GM19324 (cell line): ENCODE measurements around the gene MMP12.

Experiments
- ATAC-seq: cut with Tn5 transposase; IDR thresholded peaks from one replicate; pipeline ENCODE4 v1.9.1; 2021; ENCODE audit warnings: mild to moderate bottlenecking, moderate library complexity; ENCODE audit not compliant: unreplicated experiment, low FRiP score

MMP12 gene

DNA sequence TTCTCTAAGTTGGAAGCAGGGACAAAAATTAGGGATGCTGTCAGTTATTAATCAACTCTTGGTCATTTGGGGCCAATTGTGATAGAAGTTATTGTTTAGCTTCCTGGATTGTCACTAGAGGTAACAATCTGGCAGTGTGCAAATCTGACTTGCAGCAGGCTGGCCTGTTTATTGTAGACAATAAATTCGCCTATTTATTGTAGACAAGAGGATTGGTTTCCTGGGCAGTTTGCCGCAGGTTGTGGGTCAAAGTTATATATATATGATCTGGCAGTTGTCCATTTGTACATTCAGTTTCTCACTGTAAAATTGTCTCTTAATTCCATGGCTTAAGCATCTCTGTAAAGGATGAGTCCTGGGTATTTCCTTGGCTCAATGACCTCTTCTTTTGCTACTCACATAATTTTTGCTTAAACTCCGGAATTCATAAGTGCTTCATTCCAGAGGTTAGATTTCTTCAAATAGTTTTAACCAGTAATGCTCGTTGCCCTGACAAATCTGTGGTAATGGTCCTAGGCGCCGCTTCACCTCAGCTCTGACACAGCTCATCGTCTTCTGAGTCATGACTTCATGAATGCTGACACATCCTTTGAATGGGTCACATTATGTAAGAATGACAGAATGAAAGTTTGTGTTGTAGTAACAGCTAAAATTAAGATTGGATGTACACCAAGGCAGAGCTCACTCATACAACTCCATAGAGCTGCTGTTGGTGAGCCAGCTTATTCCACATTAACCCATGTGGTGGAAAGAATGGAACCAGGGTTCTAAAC is 23.6 kb downstream of the MMP12 start:
- no peak for ATAC-seq

DNA sequence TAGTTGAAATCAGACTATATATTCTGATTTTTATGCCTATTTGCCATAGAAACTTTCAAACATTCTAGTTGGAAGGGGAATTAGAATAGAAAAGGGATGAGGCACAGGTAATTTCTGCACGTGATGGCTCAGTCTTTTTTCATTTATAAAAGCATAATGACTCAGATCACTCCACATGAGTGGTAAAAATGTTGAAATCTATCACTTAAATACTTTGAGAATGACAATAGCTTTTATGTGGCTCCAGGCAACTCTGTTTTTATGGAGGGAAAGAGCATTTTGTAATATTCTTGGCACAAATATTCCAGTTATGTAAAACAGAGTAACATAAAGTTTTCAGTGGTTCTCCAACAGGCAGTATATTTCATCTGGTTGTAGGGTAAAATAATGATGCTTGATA is 25.5 kb downstream of the MMP12 start:
- no peak for ATAC-seq

GRCh38 chr11:102846292-102846691 is 28.5 kb downstream of the MMP12 start:
- ATAC-seq: no peak

GRCh38 chr11:102843489-102843888 is 31.3 kb downstream of the MMP12 start, which contains the start of gene MMP3:
TSS of gene MMP3 (minus strand) at chr11:102843609. CDS start at chr11:102843546, 63 bp downstream.
- ATAC-seq: no peak

- ATAC-seq: no peak
Measured at GRCh38 chr11:102842930-102843329, 31.9 kb downstream of the MMP12 start.

DNA sequence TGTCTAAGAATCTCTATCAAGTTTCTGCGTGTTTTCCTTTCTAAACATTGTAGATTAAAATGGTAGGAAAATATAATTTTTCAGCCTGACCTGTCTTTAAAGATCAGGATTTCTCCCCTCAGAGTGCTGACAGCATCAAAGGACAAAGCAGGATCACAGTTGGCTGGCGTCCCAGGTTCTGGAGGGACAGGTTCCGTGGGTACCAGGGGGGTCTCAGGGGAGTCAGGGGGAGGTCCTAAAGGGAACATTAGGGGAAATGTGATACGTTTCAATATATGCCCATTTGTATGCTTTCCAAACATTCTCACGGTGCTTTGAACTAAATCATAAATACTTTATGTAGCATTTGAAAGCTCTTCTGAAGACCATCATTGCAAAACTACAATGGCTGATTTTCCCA is 34.8 kb downstream of the MMP12 start:
- no peak for ATAC-seq

DNA sequence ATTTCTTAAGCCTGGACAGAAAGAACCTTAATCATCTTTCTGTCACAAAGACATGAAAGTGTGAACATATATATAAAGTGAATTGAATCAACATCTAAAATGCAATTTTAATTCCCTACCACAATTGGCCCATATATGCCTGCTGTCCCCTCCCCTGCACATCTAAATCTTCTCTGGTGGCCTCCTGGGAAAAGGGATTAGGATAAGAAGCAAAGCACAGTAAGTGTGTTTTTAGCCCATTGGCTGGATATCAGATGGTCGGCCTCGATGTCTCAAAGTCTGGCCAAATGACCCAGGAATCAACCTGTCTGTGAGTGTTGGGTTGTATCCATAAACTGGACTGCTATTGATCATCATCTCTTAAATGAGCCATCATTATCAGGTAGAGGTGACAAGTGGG is 37.1 kb downstream of the MMP12 start:
- no peak for ATAC-seq

DNA sequence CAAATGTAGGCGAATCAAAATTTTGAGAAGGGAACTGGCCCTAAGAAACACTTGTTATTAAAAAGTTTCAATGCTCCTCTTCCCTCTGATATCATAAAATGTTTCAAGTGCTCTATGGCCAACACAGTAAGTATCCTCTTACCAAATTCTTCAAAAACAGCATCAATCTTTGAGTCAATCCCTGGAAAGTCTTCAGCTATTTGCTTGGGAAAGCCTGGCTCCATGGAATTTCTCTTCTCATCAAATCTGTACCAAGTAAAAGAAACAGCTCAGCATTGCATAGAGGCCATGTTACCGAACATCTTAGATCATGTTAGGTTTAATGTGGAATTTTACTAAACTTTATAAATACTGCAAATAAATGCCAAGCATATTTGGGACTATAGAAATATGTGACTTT is 37.6 kb downstream of the MMP12 start:
- no peak for ATAC-seq

- ATAC-seq: no peak
Measured at GRCh38 chr11:102836290-102836875, 38.4 kb downstream of the MMP12 start.

DNA sequence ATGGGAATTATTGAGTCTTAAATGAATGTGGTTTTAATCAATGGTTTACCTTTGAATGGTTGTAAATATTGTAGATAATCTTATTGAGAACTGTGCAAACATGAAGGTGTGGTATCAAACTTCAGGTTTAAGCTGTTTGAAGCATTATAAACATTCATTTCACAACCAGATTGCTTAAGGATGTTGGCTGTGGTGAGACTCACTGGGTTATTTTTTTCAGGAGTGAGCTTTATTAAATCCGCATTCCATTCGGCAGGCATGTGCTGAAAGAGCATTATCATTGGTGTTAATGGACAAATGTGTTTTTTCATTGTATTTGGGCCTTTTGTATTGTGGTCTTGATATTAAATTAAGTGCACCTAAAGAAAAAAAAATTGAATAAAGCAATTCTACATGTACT is 41.1 kb downstream of the MMP12 start:
- no peak for ATAC-seq

DNA sequence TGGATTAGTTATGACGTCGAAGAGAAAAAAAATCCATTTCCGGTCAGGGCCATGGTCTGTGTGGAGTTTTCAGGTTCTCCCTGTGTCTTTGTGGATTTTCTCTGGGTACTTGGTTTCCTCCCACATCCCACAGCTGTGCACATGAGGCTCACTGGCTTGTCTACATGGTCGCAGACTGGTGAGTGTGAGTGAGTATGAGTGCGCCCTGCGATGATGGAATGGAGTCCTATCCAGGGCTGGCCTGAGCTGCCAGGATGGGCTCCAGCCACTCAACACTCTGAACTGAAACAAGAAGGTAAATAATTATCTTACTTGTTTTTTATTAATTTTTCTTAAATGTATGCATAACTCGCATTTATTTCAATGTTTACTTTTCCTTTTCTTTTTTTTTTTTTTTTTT is 42.2 kb downstream of the MMP12 start:
- ATAC-seq: no peak

DNA sequence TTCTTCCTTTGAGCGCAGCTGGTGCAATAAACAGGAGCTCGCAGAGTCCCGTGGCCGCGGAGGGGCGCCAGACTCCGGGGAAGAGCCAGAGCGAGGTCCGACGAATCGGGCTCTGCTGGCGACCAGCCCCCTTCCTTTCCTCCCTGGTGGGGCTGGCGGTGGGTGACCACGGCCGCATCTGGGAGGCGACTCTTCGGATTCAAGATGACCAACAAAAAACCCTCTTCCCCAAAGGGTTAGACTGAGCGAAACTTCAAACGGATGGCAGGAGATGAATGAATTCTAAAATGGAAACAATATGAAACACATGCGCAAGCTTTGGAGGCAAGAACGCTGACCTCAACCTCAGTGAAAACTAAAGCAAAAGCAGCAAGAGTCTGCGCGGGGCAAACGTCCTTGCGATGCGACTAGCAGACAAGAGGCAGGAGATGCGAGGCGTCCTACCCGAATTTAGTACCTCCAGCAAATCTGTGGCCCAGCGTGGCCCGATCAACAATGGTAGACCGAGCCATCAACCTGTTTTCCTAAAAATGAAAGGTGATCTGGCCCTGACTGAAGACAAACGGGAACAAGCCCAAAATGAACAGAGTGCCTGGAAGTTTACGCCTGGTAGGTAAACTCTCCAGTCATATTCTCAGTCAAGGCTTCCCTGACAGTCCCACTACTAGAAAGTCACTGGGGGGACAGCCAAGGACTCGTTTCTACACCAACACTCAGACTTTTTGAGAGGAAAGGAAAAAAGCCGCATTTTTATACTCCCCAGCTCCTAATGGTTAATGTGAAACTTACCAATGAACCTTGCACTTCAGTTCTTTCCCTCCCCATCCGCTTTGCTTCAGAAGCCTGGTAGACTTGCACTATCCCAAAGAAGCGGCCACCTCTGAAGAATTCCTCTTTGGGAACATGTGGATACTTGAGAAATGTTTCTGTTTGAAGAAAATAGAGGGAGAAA is 43.0 kb downstream of the MMP12 start:
- ATAC-seq: no peak

GRCh38 chr11:102831128-102831488 is 43.7 kb downstream of the MMP12 start:
- ATAC-seq: no peak

DNA sequence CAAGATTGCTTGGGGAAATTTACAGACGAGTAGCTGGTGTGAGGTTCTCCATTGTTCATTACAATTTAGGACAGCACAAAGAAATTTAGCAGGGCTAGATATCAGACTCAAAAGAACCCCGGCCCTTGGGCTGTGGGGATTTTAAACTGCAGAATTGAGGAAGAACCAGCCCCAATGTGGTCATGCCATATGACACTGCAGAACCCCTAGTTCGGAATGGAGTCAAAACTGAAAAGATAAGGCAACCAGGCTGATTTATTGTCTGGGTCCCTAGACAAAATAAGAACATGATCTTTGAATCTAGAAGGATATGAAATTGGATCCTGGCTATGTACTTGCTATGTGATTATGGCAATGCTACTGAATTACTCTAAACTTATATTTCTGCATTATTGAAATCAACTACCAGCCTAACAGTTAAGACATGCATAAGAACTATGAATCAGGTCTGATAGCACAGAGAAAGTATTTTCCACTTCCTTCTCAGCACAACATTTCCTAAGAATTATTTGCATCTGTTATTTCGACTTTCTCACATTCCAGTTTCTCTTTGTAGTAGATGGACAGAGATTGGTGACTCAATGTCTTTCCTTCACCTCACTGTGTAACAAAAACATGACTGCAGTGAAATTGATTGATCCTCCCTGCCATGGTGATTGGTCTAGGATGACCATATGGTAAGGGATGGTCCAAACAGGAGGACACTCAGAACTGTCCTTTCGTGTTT is 44.6 kb downstream of the MMP12 start:
- no peak for ATAC-seq

GRCh38 chr11:102829316-102830000 is 45.3 kb downstream of the MMP12 start:
- ATAC-seq: no peak

GRCh38 chr11:102824556-102824955 is 50.2 kb downstream of the MMP12 start:
- no peak for ATAC-seq

DNA sequence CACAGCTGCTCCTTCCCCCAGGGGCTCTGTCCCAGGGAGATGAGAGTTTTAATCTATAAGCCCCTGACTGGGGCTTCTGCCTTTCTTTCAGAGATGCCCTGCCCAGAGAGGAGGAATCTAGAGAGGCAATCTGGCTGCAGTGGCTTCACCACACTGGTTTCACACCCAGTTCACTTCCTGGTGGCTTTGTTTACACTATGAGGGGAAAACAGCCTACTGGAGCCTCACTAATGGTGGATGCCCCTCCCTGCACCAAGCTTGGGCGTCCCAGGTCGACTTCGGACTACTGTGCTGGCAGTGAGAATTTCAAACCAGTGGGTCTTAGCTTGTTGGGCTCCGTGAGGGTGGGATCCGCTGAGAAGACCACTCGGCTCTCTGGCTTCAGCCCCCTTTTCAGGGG is 55.3 kb downstream of the MMP12 start:
- no peak for ATAC-seq

- no peak for ATAC-seq
Measured at GRCh38 chr11:102813484-102813883, 61.3 kb downstream of the MMP12 start.
